ENCODE measurements around the gene PSAPL1. TPM values are rescaled to one million over a fixed set of nuclear protein-coding genes. Genes with fewer than 3 reads are reported as not detected.
"Not testable (repeated sequence)": the region's sequence is repeated elsewhere in the genome, so short reads cannot be mapped to it uniquely, and the experiment has no call there.

The PSAPL1 gene
- polyA plus RNA-seq, 4 donors: not detected

- peak in 2 of 4 donors; percentile 14 to 20 for DNase-seq (ENCODE audit: low read depth in 4 of 4, low spot score in 3 of 4)
Observed at GRCh38 chr4:7460566-7460965, 25.8 kb upstream of the PSAPL1 start.

GRCh38 chr4:7459471-7459870 lies 24.7 kb upstream of the PSAPL1 start:
- DNase-seq (ENCODE audit: low read depth in 4 of 4, low spot score in 3 of 4): no peak

GRCh38 chr4:7458477-7458876 lies 23.7 kb upstream of the PSAPL1 start:
- no peak for DNase-seq (ENCODE audit: low read depth in 4 of 4, low spot score in 3 of 4)

DNA sequence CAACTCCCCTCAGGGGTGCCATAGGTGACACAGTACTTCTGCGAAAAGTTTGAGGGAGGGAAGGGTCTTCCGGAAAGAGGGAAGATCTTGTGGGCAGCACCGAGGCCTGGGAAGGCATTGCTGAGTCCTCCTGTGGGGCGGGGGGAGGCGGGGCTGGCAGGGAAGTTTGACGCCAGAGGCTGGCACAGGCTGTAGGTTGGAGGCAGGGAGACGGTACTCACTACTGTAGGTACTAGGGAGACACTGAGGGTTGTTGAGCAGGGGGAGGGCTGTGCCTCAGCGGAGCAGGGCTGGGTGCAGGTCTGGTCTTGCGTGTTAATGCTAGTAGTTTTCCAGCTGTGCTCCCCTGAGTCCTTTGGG lies 23.3 kb upstream of the PSAPL1 start:
- no peak for DNase-seq (ENCODE audit: low read depth in 4 of 4, low spot score in 3 of 4)

DNA sequence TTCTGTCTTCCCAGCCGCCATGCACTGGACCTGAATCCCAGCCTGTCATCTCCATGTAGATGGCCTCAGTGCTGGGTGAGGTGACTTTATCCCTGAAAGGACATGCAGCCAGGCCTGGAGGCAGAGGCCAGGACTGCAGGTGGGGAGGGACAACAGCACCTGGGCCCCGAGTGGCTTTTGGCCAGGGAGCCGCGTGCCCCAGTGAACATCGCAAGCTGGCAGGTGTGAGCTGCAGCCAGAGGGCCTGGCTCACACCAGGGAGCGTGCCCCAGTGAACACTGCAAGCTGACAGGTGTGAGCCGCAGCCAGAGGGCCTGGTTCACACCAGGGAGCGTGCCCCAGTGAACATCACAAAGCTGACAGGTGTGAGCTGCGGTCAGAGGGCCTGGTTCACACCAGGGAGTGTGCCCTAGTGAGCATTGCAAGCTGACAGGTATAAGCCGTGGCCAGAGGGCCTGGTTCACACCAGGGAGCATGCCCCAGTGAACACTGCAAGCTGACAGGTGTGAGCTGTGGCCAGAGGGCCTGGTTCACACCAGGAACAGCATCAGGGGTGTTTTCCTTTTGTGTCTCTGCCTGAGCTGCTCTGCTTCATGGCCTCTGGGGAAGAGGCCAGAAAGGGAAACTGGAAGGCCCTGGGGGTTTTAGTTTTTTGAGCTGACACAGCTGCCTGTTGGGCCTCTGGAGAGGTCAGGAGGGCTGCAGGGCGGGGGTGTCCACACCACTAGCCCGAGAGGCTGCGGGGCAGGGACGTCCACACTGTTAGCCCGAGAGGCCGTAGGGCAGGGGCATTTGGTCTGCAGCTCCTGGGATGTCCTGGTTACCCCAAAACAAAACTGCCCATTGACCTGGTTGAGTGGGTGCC lies 22.7 kb upstream of the PSAPL1 start:
- DNase-seq (ENCODE audit: low read depth in 4 of 4, low spot score in 3 of 4): no peak

DNA sequence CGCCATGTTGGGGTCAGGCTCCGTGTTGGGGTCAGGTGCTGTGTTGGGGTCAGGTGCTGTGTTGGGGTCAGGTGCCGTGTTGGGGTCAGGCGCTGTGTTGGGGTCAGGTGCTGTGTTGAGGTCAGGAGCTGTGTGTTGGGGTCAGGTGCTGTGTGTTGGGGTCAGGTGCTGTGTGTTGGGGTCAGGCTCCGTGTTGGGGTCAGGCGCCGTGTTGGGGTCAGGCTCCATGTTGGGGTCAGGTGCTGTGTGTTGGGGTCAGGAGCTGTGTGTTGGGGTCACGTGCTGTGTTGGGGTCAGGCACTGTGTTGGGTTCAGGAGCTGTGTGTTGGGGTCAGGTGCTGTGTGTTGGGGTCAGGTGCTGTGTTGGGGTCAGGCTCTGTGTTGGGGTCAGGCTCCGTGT lies 18.1 kb upstream of the PSAPL1 start:
- DNase-seq (ENCODE audit: low read depth in 4 of 4, low spot score in 3 of 4): not testable (repeated sequence)

- DNase-seq (ENCODE audit: low read depth in 4 of 4, low spot score in 3 of 4): no peak
Observed at GRCh38 chr4:7451800-7452199, 17.1 kb upstream of the PSAPL1 start.

GRCh38 chr4:7451434-7451789 lies 16.7 kb upstream of the PSAPL1 start:
- no peak for DNase-seq (ENCODE audit: low read depth in 4 of 4, low spot score in 3 of 4)

DNA sequence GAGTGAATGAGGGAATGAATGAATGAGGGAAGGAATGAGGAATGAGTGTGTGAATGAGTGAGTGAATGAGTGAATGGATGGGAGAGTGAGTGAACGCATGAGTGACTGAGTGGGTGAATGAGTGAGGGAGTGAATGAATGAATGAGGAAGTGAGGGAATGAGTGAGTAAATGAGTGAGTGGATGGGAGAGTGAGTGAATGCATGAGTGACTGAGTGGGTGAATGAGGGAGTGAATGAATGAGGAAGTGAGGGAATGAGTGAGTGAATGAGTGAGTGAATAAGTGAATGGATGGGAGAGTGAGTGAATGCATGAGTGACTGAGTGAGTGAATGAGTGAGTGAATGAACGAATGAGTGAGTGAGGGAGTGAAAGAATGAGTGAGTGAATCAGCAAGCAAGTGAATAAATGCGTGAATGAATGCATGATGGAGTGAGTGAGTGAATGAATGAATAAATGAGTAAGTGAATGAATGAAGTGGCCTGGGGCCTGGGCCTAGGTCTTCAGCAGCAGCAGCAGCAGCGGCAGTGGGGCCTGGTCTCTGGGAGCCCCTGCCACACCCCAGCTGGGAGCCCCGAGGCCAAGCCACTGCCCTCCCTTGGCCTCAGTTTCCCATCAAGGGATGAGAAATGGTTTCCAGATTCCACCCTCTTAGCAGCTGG lies 16.2 kb upstream of the PSAPL1 start:
- no peak for DNase-seq (ENCODE audit: low read depth in 4 of 4, low spot score in 3 of 4)

DNA sequence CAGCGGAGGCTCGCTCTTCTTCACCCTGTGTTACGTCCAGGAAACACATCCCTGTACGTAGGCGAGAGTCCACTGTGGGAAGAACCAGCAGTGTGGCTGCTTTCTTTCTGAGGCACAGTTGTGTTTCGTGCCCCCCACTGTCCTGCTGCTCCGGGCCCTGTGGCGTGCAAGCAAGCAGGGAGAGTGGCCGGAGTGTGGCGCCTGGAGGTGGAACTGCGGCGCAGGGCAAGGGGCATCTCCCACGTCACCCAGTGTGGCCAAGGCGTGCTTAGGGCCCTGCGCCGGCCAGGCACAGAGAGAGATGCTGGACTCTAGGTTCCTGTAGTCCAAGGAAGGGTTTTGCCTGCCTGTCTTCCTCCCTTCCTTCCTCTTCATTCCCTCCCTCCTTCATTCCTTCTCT lies 13.3 kb upstream of the PSAPL1 start:
- no peak for DNase-seq (ENCODE audit: low read depth in 4 of 4, low spot score in 3 of 4)

- no peak for DNase-seq (ENCODE audit: low read depth in 4 of 4, low spot score in 3 of 4)
Observed at GRCh38 chr4:7447236-7447635, 12.5 kb upstream of the PSAPL1 start.

DNA sequence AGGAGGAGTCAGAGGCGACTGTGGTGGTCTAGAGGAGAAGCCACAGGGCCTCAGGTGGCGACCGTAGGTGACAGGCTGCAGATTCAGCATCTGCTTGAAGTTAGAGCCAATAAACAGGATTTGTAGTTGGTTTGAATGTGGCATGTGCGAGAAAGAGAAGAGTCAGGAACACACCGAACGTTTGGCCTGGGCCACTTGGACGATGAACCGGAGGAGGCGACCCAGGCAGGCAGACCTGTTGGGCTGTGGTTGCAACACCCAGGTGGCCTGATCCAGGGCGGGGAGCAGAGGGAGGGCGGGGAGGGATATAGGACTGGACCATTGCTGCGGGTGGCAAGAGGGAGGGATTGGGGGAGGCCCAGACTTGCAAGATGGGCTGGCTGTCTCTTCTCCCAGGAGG lies 10.0 kb upstream of the PSAPL1 start:
- no peak for DNase-seq (ENCODE audit: low read depth in 4 of 4, low spot score in 3 of 4)

DNA sequence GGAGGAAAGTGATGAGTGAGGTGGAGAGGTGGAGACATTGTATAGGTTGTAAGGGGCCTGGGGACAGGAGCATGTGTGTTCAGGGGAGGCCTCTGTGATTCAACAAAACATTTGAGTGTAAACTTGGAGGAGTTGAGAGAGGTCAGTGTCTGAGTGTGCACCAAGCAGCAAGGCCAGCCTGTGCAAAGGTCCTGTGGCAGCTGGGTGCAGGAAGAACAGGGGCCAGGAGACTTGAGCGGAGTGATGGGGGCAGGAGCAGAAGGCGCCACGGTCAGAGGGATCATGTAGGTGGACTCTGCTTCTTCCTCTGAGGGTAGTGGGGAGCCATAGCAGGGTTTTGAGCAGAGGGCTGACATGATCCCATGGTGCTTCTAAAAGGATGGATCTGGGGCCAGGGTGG lies 9.6 kb upstream of the PSAPL1 start:
- no peak for DNase-seq (ENCODE audit: low read depth in 4 of 4, low spot score in 3 of 4)

GRCh38 chr4:7442574-7443162 lies 7.9 kb upstream of the PSAPL1 start:
- no peak for DNase-seq (ENCODE audit: low read depth in 4 of 4, low spot score in 3 of 4)

GRCh38 chr4:7441201-7441600 lies 6.5 kb upstream of the PSAPL1 start:
- DNase-seq (ENCODE audit: low read depth in 4 of 4, low spot score in 3 of 4): no peak

DNA sequence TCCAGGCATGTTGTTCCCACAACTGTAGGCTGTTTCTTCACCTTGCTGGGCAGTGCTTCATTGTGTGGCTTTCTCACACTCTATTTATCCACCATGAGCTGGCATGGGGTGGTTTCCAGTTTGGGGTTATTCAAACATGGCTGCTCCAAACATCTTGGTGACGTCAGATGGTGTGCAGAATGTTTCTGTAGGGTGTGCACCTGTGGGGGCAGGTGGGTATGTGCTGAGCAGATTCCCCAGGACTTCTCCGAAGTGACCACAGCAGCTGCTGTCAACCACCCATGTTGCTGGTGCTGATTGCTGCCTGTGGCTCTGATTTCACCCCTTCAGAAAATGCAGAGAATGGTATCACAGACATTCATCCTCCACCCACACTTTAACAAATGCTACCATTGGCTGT lies 5.0 kb upstream of the PSAPL1 start:
- DNase-seq (ENCODE audit: low read depth in 4 of 4, low spot score in 3 of 4): no peak

GRCh38 chr4:7436256-7436655 lies 1.5 kb upstream of the PSAPL1 start:
- no peak for DNase-seq (ENCODE audit: low read depth in 4 of 4, low spot score in 3 of 4)

- DNase-seq (ENCODE audit: low read depth in 4 of 4, low spot score in 3 of 4): no peak
Observed at GRCh38 chr4:7435471-7436061, 836 bp upstream of the PSAPL1 start.

DNA sequence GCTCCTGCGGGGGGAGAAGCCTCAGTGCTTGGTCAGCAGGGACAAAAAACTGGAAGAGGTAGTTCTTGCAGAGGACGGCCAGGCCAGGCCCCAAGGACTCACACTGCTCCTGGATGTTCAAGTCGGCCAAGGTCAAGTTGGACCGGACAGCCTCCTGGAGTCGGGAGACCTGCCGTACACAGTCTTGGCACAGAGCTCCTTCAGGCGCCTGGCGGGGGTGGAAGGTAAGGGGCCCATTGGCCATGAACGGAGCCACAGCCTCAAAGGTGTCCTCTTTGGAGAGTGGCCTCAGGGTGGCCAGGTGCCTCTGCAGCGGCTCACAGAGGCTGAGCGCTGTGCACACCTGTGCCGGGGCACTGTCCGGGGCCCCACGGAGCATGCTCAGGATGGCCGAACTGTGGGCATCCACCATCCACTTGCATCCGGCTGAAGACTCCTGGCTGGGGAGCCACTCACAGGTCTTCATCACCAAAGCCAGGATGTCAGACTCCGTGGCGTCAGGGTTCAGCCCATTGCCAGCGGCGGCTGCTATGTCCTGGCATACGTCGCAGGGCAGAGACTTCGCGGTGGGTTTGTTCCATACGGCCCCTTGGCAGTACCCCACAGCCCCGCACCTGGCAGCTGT lies 477 bp downstream of the PSAPL1 start:
- no peak for DNase-seq (ENCODE audit: low read depth in 4 of 4, low spot score in 3 of 4)

DNA sequence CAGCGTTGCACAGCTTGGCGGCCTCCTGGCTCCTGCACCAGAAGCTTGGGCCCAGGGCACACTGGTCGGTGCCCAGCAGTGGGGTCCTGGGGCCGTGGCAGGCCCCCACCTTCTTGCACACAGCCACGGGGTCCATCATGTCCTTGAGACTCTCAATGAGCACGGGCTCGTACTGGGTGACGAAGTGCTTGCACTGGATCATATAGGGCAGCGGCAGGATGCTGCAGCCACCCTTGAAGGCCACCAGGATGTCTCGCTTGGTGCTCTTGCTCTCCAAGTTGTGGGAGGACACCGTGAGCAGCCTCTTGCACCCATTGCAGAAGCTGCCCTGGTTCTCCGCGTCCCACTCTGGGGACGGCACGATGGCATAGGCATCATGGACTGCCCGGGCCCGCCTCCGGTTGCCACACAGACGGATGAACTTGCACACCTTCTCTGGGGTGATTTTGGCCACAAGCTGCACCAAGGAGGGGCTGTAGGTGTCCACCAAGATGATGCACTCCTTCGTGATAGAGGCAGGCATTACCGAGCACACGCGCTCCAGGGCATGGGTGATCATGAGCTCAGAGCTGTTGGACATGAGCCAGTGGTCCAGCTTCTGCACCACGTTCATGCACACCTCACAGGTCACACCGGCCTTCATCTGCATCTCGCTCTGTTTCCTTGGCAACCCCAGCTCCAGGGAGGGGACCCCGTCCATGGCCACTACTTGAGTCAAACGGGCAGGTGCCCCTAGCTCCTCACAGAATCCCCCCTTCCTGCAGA lies 1.2 kb downstream of the PSAPL1 start:
- no peak for DNase-seq (ENCODE audit: low read depth in 4 of 4, low spot score in 3 of 4)
